ENCODE data around the gene SLC39A1.
A peak's percentile ranks its signal among the peaks of the same experiment; 100 is the strongest.

The SLC39A1 gene

DNA sequence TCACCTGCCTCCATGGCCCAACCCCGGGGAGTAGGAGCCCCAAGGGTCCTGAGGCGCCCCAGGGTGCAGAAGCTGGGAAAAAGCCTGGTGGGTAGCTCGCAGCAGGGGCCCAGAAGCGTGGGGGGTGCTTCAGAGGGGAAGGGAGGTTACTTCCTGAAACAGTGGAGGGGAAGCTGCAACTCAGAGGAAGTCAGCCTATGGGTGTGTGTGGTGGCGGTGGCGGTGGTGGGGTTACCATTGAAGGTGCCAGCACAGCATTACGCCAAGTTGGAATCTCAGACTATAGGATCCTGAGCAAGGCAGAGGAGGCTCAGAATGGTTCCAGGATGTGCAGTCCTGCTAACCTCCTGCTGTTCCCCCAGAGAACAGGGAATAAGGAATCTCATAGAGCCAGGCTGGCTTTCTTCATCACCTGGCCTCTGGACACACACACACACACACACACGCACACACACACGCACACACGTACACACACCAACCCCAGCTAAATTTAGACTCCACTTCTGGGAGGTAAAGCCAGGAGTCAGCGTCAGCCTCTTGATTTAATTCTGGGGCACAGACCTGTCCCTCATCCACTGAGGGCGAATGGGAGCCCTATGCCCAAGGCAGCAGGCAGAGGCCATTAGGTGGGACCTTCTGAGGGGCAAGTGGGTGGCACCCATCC is 18.1 kb downstream of the SLC39A1 start:
- peak; percentile 74 for ATAC-seq
- Mint-ChIP-seq H3K27me3 (no peaks in the 10 kb centered on the region), H3K4me3 (peak overlapping the region; percentile 95), H3K27ac (peak overlapping the region; percentile 93), H3K4me1 (peaks cover 70% of the 10 kb centered on the region), H3K9me3 (no peaks in the 10 kb centered on the region), H3K36me3 (peaks cover 57% of the 10 kb centered on the region)

DNA sequence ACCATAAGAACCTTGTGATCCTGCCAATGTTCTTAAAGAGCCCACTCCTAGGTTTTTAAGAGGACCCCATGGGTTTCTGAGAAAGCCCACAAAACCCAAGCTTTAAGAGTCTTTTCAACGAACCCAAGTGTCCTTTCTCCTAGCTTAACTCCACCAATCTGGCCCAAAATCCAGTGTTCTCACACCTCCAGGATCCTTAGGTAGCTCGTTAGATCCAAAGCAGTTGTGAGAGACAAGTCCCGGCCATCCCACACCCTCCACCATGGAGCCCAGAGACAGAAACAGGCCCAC is 18.6 kb downstream of the SLC39A1 start:
- H3K4me3 Mint-ChIP-seq = peak overlapping the region; percentile 95

DNA sequence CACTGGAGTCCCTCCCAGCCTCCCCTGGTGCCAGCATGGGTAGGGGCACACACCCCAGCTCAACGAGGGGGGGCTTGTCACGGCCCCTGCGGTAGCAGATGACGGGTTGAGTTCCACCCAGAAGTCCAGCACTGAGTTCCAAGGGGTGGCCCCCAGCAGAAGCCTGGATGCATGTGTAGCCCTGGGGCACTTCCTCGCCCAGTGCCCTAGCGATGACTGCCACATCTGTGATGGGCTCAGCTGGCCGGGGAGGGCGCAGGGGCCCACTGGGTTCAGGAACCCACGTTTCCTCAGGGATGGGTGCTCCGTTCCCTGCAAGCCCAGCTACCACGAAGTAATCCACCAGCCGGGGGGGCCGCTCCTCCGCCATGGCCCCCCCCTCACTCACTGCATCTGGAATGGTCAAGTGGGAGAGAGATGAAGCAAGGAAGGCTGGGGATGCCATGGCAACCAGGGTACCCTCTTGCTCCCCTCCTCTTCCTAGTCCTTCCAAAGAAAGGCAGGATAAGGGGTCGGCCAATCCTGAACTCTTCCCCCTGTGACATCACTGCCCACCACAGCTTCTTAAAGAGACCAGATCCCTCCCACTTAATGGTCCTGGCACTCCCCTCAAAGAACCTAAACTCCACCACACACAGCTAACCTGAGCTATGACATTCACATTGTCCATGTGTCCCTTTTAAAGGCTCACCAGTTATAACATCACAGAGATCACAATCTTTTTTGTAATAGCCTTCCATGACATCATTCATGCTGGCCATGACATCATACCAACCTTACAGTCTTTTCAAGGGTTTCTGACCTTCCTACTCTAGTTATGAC is 19.1 kb downstream of the SLC39A1 start:
- H3K36me3 Mint-ChIP-seq = peaks cover 62% of the 10 kb centered on the region
- H3K27me3 Mint-ChIP-seq = no peaks in the 10 kb centered on the region
- peak overlapping the region; percentile 93 for H3K27ac Mint-ChIP-seq
- H3K4me3 Mint-ChIP-seq = peak overlapping the region; percentile 95
- no peak for ATAC-seq
- H3K9me3 Mint-ChIP-seq = no peaks in the 10 kb centered on the region
- peaks cover 73% of the 10 kb centered on the region for H3K4me1 Mint-ChIP-seq

More for the DNA sequence above, 18.6 kb downstream of the SLC39A1 start:
- peaks cover 70% of the 10 kb centered on the region for H3K4me1 Mint-ChIP-seq
- H3K36me3 Mint-ChIP-seq = peaks cover 57% of the 10 kb centered on the region
- H3K9me3 Mint-ChIP-seq = no peaks in the 10 kb centered on the region
- peak overlapping the region; percentile 93 for H3K27ac Mint-ChIP-seq
- no peak for ATAC-seq
- H3K27me3 Mint-ChIP-seq = no peaks in the 10 kb centered on the region

DNA sequence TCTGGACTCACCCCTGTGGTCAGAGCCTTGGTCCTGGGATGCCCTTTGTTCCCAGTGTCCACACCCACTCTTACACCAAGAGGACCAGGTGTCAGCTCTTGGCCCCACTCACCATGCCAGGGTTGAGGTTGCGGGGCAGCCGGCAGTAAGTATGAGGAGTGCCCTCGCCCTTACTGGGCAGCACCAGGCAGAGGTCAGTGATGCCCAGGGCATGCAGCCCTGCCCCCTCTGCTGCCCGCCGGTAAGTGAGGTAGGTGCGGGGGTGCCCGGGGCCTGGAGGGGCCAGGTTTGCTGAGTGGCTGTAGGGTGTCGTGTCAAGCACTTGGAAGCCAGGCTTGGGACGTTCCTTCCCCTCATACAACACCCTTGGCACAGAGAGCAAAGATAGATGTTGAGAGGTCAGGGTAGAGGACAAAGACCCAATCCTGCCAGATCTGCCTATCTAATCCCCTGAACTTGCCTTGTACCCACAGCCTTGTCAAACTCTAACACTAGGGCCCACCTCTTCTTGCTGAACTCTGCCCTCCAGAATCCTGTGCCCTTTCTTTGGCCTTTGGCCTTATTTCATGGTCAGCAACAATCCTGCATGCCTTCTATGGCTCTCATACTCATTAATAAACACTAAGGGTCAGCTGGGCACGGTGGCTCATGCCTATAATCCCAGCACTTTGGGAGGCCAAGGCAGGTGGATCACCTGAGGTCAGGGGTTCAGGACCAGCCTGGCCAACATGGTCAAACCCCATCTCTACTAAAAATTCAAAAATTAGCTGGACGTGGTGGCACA is 20.4 kb downstream of the SLC39A1 start:
- H3K9me3 Mint-ChIP-seq = no peaks in the 10 kb centered on the region
- peaks cover 64% of the 10 kb centered on the region for H3K4me1 Mint-ChIP-seq
- H3K4me3 Mint-ChIP-seq = no peak overlapping the region
- no peak for ATAC-seq
- no peaks in the 10 kb centered on the region for H3K27me3 Mint-ChIP-seq
- H3K27ac Mint-ChIP-seq = peak overlapping the region; percentile 93
- H3K36me3 Mint-ChIP-seq = peaks cover 58% of the 10 kb centered on the region

DNA sequence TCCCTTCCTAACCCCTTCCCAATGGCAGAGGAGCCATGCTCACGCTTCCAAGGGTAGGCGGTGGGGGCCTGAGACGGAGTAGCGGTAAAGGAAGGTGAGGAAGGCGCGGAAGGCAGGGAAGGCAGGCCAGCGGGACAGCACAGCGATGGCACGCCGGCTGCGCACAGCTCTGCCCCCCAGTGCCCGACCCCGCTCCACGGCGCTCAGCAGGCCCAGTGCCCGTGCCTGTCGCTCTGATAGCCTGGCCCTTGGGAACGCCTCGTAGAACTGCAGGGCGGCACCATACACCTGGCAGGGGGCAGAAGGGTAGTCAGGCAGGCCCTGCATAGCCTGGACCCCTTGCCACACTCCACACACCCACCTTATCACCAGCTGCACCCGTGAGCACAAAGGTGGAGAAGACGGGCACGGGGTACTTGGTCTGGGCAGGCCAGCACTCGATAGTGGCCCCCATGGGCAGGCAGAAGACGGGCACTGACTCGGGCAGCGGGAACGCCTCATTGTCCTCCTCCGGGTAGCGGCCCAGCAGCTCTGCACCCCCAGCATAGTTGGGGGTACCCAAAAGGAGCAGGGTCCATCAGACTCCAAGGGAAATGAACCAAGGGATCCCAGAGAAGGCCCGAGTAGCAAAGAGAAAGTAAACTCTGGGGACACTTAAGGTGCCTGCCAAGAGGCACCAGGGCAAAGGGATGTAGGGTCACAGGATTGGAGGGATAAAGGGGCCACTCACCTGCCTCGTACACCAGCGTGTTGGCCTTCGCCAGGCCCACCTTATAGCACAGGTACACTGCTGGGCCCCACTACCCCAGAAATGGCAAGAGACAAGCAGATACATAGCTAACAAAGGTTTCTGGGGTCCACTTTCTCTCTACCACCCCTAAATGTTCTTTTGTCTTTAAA is 21.3 kb downstream of the SLC39A1 start:
- peaks cover 56% of the 10 kb centered on the region for H3K4me1 Mint-ChIP-seq
- no peaks in the 10 kb centered on the region for H3K9me3 Mint-ChIP-seq
- ATAC-seq = no peak
- H3K27ac Mint-ChIP-seq = peak overlapping the region; percentile 93
- H3K36me3 Mint-ChIP-seq = peaks cover 67% of the 10 kb centered on the region
- no peak overlapping the region for H3K4me3 Mint-ChIP-seq
- no peaks in the 10 kb centered on the region for H3K27me3 Mint-ChIP-seq

DNA sequence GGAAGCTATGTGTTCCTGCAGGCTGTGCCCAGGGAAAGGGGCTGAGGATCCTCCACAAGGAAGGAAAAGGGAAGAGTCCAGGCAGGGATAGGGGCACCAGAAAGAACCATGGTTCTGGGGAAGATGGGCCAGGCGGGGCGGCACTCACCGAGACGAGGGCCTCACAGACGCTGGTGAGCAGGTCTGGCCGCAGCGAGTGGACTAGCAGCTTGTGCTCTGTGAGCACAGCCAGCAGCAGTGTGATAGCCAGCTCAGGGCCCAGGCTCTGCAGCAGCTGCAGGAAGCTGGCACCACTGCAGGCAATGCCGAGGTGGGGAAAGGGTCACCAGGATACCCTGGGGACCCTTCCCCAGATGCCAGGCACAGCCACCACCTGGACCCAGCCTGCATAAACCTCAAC is 22.6 kb downstream of the SLC39A1 start:
- Mint-ChIP-seq H3K4me3 (no peak overlapping the region), H3K27ac (peak overlapping the region; percentile 14), H3K36me3 (peaks cover 80% of the 10 kb centered on the region)

DNA sequence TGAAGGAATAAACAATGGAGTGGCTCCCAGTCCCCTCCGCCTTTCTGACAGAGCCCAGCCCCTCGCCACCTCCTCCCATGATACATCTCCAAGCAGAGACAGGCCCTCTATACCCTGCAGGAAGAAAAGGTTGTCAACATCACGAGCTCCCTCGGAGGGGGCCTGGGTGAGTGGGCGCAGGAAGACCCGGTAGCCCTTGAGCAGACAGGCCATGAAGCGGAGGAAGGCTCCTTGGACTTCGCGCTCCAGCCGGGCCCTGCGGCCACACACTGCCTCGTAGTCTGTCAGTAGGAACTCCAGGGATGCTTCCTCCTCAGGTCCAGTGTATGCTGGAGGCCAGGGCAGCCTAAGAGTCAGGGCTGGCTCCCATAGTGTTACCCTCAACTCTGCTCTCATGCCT is 23.9 kb downstream of the SLC39A1 start:
- ATAC-seq = no peak
- no peaks in the 10 kb centered on the region for H3K9me3 Mint-ChIP-seq
- H3K27me3 Mint-ChIP-seq = no peaks in the 10 kb centered on the region
- peaks cover 88% of the 10 kb centered on the region for H3K36me3 Mint-ChIP-seq
- H3K4me3 Mint-ChIP-seq = no peak overlapping the region
- peaks cover 49% of the 10 kb centered on the region for H3K4me1 Mint-ChIP-seq
- H3K27ac Mint-ChIP-seq = peak overlapping the region; percentile 46

More for the DNA sequence above, 22.6 kb downstream of the SLC39A1 start:
- Mint-ChIP-seq H3K27me3 (no peaks in the 10 kb centered on the region), H3K4me1 (peaks cover 50% of the 10 kb centered on the region), H3K9me3 (no peaks in the 10 kb centered on the region)
- no peak for ATAC-seq

DNA sequence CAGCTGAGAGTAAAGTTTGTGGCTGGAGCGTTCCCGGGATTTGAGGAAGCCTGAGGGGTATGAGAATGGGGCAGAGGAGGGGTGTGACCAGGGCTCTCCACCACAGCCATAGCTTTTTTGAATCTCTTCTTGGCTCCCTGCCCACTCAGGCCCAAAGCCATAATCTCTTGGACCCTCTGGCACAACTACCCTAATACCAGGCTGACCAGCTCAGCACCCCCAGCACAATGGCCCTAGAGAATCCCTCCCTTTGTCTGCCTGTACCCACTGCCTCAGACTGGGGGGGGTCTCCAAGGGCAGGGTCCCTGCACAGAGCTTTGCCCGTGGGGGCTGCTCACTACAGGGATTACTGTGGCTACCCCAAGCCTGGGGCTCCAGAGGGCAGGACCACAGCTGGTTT is 24.3 kb downstream of the SLC39A1 start:
- H3K27ac Mint-ChIP-seq = peak overlapping the region; percentile 46
- no peaks in the 10 kb centered on the region for H3K27me3 Mint-ChIP-seq
- no peak overlapping the region for H3K4me3 Mint-ChIP-seq
- H3K9me3 Mint-ChIP-seq = no peaks in the 10 kb centered on the region
- H3K36me3 Mint-ChIP-seq = peaks cover 88% of the 10 kb centered on the region
- no peak for ATAC-seq
- H3K4me1 Mint-ChIP-seq = peaks cover 45% of the 10 kb centered on the region

DNA sequence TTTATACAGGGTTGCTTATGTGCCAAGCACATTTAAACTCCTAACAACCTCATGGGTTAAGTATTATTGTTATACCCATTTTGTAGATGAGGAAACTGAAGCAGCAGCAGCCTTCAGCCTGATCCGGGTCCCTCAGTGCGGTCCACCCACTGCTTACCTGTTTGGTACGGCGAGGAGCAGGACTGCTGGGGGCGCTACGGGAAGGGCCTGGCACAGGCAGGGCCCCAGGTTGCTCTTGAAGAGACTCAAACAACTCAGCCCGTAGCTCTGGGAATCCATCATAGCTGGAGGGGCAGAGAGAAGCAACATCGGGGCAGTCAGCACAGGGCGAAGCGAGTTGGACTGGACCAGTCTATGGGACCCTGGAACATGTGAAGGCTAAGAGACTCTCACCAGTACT is 26.0 kb downstream of the SLC39A1 start:
- H3K4me3 Mint-ChIP-seq = no peak overlapping the region
- H3K27ac Mint-ChIP-seq = no peak overlapping the region
- H3K36me3 Mint-ChIP-seq = peaks cover 84% of the 10 kb centered on the region

DNA sequence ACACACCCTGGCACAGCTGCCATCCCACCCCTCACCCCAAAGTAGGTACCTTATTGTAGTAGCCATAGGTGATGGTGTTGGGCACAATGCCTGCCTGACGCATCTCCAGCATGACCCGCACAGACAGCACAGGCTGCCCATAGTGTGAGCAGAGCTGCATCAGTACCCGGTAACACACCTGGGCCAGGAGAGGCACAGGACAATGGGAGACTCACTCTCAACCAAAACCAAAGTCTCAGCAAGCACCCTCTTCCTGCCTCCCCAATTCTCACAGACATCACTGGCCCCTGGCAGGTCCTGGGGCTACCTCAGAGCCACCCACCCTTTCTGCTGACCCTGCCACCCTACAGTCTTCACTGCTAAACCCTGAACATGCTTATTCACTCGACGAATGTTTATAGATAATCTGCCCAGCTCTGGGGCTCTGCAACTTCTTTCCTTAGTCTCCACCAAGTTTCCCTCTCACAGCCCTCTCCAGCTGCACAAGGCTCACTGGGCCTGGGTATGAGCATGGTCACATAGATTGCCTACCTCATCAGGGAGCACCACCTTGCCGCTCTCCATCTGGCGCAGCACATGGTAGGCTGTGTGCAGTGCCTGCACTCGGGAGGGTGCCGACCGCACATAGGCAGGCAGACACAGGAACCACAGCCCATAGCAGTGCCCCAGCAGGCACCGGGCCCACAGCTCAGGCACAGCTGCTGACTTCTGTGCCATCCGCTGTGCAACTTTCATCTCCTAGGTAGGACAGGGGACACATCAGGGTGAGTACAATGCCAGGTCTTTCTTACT is 27.1 kb downstream of the SLC39A1 start:
- Mint-ChIP-seq H3K27ac (no peak overlapping the region), H3K4me3 (no peak overlapping the region), H3K4me1 (peaks cover 25% of the 10 kb centered on the region), H3K9me3 (no peaks in the 10 kb centered on the region), H3K36me3 (peaks cover 80% of the 10 kb centered on the region), H3K27me3 (no peaks in the 10 kb centered on the region)
- no peak for ATAC-seq

More for the DNA sequence above, 26.0 kb downstream of the SLC39A1 start:
- H3K9me3 Mint-ChIP-seq = no peaks in the 10 kb centered on the region
- H3K27me3 Mint-ChIP-seq = no peaks in the 10 kb centered on the region
- H3K4me1 Mint-ChIP-seq = peaks cover 29% of the 10 kb centered on the region
- no peak for ATAC-seq

DNA sequence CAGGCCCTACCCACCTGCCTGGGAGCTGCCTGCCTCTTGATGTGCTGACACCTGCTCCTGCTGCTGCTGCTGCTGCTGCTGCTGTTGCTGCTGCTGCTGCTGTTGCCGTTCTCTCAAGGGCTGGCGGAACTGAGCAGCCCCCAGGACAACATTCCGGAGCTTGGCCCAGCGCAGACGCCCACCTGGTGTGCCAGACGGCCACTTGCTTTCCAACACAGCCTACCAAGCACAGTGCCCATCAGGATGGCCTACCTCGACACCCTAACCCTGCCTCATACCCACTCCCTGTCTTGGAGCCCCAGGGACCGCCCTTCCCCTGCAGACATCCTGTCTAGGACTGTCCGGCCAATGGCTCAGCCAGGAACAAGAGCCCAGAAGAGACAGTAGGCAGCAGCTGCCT is 28.6 kb downstream of the SLC39A1 start:
- no peak overlapping the region for H3K4me3 Mint-ChIP-seq
- H3K27me3 Mint-ChIP-seq = no peaks in the 10 kb centered on the region
- peaks cover 74% of the 10 kb centered on the region for H3K36me3 Mint-ChIP-seq
- H3K27ac Mint-ChIP-seq = peak overlapping the region; percentile 74
- H3K9me3 Mint-ChIP-seq = no peaks in the 10 kb centered on the region
- no peak for ATAC-seq
- H3K4me1 Mint-ChIP-seq = peaks cover 14% of the 10 kb centered on the region

DNA sequence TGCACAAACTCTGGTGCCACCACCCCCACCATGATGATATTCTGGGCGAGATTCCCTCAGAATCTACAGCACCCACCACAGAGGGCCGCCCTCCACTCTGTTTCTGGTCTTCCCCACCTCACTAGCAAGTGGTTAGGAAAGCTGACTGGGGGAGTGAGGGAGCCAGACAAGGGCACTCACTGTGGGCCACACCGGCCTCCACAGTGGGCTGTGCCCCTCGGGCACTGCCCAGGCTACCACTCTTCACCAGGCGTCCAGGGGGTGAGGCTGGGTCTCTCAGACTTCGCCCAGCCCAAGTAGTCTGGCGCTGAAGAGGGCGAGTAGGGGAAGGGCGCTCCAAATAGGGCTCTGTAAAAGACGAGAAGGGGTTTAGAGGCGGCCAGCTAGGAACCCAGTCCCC is 29.4 kb downstream of the SLC39A1 start:
- no peaks in the 10 kb centered on the region for H3K9me3 Mint-ChIP-seq
- no peak for ATAC-seq
- H3K4me1 Mint-ChIP-seq = peaks cover 6% of the 10 kb centered on the region
- no peak overlapping the region for H3K4me3 Mint-ChIP-seq
- H3K27ac Mint-ChIP-seq = peak overlapping the region; percentile 74
- peaks cover 70% of the 10 kb centered on the region for H3K36me3 Mint-ChIP-seq
- no peaks in the 10 kb centered on the region for H3K27me3 Mint-ChIP-seq

DNA sequence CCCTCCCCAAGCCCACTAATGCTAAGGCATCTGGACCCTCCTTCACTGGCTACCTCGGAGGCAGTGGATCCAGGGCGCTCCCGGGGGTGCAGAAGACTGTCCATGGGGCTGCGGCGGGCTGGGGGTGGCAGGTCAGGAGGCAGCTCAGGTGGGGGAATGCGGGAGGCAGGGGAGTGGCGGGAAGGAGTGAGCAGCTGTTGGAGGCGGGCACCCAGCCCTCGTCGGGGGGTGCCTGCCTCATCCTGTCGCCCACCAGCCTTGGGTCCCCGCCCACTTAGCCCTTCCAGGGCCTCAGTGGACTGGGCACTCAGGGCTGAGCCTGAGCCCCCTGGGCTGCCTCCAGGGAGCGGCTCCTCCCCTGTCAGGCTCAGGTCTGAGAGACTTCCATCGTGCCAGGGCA is 29.9 kb downstream of the SLC39A1 start:
- no peaks in the 10 kb centered on the region for H3K9me3 Mint-ChIP-seq
- H3K27ac Mint-ChIP-seq = no peak overlapping the region
- no peak overlapping the region for H3K4me3 Mint-ChIP-seq
- ATAC-seq = no peak
- H3K4me1 Mint-ChIP-seq = peaks cover 9% of the 10 kb centered on the region
- H3K36me3 Mint-ChIP-seq = peaks cover 69% of the 10 kb centered on the region
- no peaks in the 10 kb centered on the region for H3K27me3 Mint-ChIP-seq

Measured in stimulated activated memory B cell treated with anti-CD40 and anti-IgM and Interleukin-4, amounts not matched to agents 10 μg/mL and 1 μg/mL and 100 μg/mL, for 72 hours (primary cell).